Hepatocyte (in vitro differentiated cells): ENCODE results near the gene PRCD.

Experiments
- CTCF ChIP-seq: fragments of 200-600 bp; sonication (generic); IDR thresholded peaks from 2 replicates; pipeline ENCODE4 v1.5.1; 2016; ENCODE audit warnings: antibody characterized with exemption, mild to moderate bottlenecking; ENCODE audit not compliant: poor library complexity
- EZH2 ChIP-seq: fragments of 200-600 bp; sonication (generic); IDR thresholded peaks from 2 replicates; pipeline ENCODE4 v1.6.1; 2016; ENCODE audit warnings: antibody characterized with exemption, mild to moderate bottlenecking, borderline replicate concordance
- EZH2phosphoT487 ChIP-seq: fragments of 200-600 bp; sonication (generic); IDR thresholded peaks from one replicate; pipeline ENCODE4 v1.6.1; 2018; ENCODE audit warnings: antibody characterized with exemption, mild to moderate bottlenecking, low read depth, moderate library complexity; ENCODE audit not compliant: unreplicated experiment, severe bottlenecking

GRCh38 chr17:76545918-76546555 is 6.2 kb downstream of the PRCD start:
- no peak for TF ChIP-seq CTCF
- TF ChIP-seq EZH2phosphoT487 = no peak
- TF ChIP-seq EZH2 = no peak
